22Rv1 (cell line): ENCODE results near the gene ACOXL.

Source experiments
- ZFX ChIP-seq: fragments of 450-650 bp; IDR thresholded peaks from 2 replicates; pipeline ENCODE4 v1.6.1; 2017; ENCODE audit warnings: antibody characterized with exemption, borderline replicate concordance
- TF ChIP-seq, protein P1 (sequence below): fragments of 450-650 bp; IDR thresholded peaks from 2 replicates; pipeline ENCODE4 v1.5.1; 2017; ENCODE audit warnings: mild to moderate bottlenecking

DNA sequence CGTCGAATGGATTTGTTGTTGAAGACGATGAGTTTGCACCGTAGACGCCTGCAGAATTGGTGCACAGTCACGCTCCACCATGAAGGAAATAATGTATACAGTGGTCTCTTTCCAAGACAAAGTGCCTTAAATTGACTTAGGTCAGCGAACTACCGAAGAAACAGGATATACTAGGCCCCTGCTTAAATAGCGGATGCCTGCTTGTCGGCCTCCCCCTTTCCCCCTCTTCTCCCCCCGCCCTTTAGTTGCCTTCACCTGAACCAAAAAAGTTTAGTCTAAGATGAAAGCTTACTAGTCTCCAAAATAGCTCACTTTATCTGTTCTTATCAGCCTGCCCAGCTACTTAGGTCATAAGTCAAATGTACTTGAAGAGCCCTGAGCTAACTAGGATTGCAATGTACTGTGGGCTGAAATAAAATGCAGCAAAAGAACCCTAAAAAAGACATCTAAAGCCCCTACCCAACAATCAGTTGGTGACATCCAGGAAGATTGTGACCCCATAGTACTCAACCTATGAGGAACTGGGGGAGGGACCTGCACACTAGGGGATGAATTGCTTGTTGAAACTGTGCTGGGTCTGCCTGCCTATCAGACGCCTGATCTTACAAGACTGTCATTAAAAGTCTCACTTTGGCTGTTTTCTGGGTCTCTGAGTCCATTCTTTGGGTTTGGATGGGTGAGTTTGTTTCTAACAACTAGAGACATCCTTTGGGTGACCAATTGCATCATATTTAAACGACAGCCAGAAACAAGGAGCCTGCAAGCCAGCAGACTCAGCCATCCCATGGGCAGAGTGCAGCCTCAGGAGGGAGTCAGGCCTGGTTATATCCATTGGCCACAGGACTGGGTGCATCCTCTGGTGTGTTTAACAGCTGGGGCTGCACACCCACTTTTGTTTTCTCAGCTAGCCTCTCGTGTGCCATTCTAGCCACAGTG lies 14.5 kb downstream of the ACOXL start:
- TF ChIP-seq, protein P1, sequence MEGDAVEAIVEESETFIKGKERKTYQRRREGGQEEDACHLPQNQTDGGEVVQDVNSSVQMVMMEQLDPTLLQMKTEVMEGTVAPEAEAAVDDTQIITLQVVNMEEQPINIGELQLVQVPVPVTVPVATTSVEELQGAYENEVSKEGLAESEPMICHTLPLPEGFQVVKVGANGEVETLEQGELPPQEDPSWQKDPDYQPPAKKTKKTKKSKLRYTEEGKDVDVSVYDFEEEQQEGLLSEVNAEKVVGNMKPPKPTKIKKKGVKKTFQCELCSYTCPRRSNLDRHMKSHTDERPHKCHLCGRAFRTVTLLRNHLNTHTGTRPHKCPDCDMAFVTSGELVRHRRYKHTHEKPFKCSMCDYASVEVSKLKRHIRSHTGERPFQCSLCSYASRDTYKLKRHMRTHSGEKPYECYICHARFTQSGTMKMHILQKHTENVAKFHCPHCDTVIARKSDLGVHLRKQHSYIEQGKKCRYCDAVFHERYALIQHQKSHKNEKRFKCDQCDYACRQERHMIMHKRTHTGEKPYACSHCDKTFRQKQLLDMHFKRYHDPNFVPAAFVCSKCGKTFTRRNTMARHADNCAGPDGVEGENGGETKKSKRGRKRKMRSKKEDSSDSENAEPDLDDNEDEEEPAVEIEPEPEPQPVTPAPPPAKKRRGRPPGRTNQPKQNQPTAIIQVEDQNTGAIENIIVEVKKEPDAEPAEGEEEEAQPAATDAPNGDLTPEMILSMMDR = no peak
- no peak for TF ChIP-seq ZFX
